SU-DHL-6 (cell line): ENCODE measurements around the gene RBFOX2.

Experiments
- H2AFZ ChIP-seq: fragments of 200-600 bp; sonication (generic); 2 replicates; pipeline ENCODE4 v1.6.1; 2014; ENCODE audit warnings: low read depth, mild to moderate bottlenecking, moderate library complexity, mixed read lengths, antibody characterized with exemption, low read length; ENCODE audit not compliant: severe bottlenecking
- H3F3A ChIP-seq: fragments of 200-600 bp; shearing (Covaris generic); 2 replicates; pipeline ENCODE4 v1.6.0; 2016; ENCODE audit warnings: antibody characterized with exemption, mild to moderate bottlenecking; ENCODE audit not compliant: insufficient read depth
- H3K27ac ChIP-seq: fragments of 200-600 bp; sonication (generic); 2 replicates; pipeline ENCODE4 v1.5.1; 2016; ENCODE audit warnings: low read depth, mild to moderate bottlenecking, low read length, moderate library complexity, mixed read lengths
- H3K27me3 ChIP-seq: fragments of 200-600 bp; sonication (generic), shearing (Covaris generic); 2 replicates; pipeline ENCODE4 v1.6.0; 2014; ENCODE audit warnings: mild to moderate bottlenecking, low read length
- H3K36me3 ChIP-seq: fragments of 200-600 bp; sonication (generic); 2 replicates; pipeline ENCODE4 v1.6.1; 2014; ENCODE audit warnings: mild to moderate bottlenecking, low read length, mixed read lengths
- H3K4me2 ChIP-seq: fragments of 300-600, 200-600 bp; shearing (Covaris generic), sonication (generic); 2 replicates; pipeline ENCODE4 v1.6.0; 2014; ENCODE audit warnings: low read length, low read depth, mild to moderate bottlenecking; ENCODE audit not compliant: poor library complexity, severe bottlenecking
- H3K4me3 ChIP-seq: fragments of 200-600 bp; sonication (generic); 2 replicates; pipeline ENCODE4 v1.5.1; 2014; ENCODE audit warnings: antibody characterized with exemption, low read length, mild to moderate bottlenecking, mixed read lengths; ENCODE audit not compliant: insufficient read depth, poor library complexity, severe bottlenecking
- H3K79me2 ChIP-seq: fragments of 200-600 bp; sonication (generic); 2 replicates; pipeline ENCODE4 v1.6.1; 2014; ENCODE audit warnings: mild to moderate bottlenecking, low read length, moderate library complexity; ENCODE audit not compliant: insufficient read depth
- H3K9ac ChIP-seq: fragments of 200-600 bp; sonication (generic); 2 replicates; pipeline ENCODE4 v1.7.0; 2014; ENCODE audit warnings: mild to moderate bottlenecking, low read length
- H3K9me2 ChIP-seq: fragments of 200-600 bp; sonication (generic); replicated peaks from 2 replicates; pipeline ENCODE4 v1.6.1; 2014; ENCODE audit warnings: low read length; ENCODE audit not compliant: insufficient read depth
- H3K9me3 ChIP-seq: fragments of 200-600 bp; sonication (generic); 2 replicates; pipeline ENCODE4 v1.6.1; 2014; ENCODE audit warnings: low read length, mixed read lengths; ENCODE audit not compliant: insufficient read depth
- H4K20me1 ChIP-seq: fragments of 200-600 bp; sonication (generic); 2 replicates; pipeline ENCODE4 v1.6.1; 2014; ENCODE audit warnings: low read depth, mild to moderate bottlenecking, antibody characterized with exemption, low read length, moderate library complexity, mixed read lengths
- EZH2phosphoT487 ChIP-seq: fragments of 200-600 bp; sonication (generic), shearing (Covaris generic); conservative IDR thresholded peaks from 2 replicates; pipeline ENCODE4 v1.6.1; 2018; ENCODE audit warnings: mild to moderate bottlenecking, antibody characterized with exemption, low read length, moderate library complexity, mixed read lengths
- TF ChIP-seq, protein P1 (sequence below): fragments of 200-600 bp; sonication (generic); IDR thresholded peaks from one replicate; pipeline ENCODE4 v1.5.1; 2017; ENCODE audit warnings: antibody characterized with exemption, mild to moderate bottlenecking, low read length, moderate library complexity; ENCODE audit not compliant: insufficient read depth, poor library complexity, severe bottlenecking

RBFOX2 gene

GRCh38 chr22:35889071-35889470 is 139.6 kb downstream of the RBFOX2 start:
- Histone ChIP-seq H3K27me3 (no peaks in the 10 kb centered on the region), H3K4me2 (no peak overlapping the region), H3K9me2 (no peaks in the 10 kb centered on the region), H3K79me2 (no peaks in the 10 kb centered on the region), H3K27ac (no peak overlapping the region), H3K4me3 (no peak overlapping the region), H3K9me3 (no peaks in the 10 kb centered on the region), H3K9ac (no peak overlapping the region), H2AFZ (no peak overlapping the region), H3K36me3 (no peaks in the 10 kb centered on the region), H4K20me1 (no peaks in the 10 kb centered on the region), H3F3A (no peaks in the 10 kb centered on the region)
- TF ChIP-seq, protein P1, sequence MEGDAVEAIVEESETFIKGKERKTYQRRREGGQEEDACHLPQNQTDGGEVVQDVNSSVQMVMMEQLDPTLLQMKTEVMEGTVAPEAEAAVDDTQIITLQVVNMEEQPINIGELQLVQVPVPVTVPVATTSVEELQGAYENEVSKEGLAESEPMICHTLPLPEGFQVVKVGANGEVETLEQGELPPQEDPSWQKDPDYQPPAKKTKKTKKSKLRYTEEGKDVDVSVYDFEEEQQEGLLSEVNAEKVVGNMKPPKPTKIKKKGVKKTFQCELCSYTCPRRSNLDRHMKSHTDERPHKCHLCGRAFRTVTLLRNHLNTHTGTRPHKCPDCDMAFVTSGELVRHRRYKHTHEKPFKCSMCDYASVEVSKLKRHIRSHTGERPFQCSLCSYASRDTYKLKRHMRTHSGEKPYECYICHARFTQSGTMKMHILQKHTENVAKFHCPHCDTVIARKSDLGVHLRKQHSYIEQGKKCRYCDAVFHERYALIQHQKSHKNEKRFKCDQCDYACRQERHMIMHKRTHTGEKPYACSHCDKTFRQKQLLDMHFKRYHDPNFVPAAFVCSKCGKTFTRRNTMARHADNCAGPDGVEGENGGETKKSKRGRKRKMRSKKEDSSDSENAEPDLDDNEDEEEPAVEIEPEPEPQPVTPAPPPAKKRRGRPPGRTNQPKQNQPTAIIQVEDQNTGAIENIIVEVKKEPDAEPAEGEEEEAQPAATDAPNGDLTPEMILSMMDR = no peak
- TF ChIP-seq EZH2phosphoT487 = no peak

- H2AFZ ChIP-seq = no peak overlapping the region
- no peaks in the 10 kb centered on the region for H3F3A ChIP-seq
- no peaks in the 10 kb centered on the region for H3K36me3 ChIP-seq
- H3K9me3 ChIP-seq = no peaks in the 10 kb centered on the region
- no peaks in the 10 kb centered on the region for H3K9me2 ChIP-seq
- no peak overlapping the region for H3K9ac ChIP-seq
- TF ChIP-seq, protein P1 = no peak
- no peak for TF ChIP-seq EZH2phosphoT487
- no peak overlapping the region for H3K4me2 ChIP-seq
- no peaks in the 10 kb centered on the region for H3K79me2 ChIP-seq
- no peak overlapping the region for H3K4me3 ChIP-seq
- no peak overlapping the region for H3K27ac ChIP-seq
- H3K27me3 ChIP-seq = no peaks in the 10 kb centered on the region
- H4K20me1 ChIP-seq = no peaks in the 10 kb centered on the region
Observed at GRCh38 chr22:35888181-35888870, 140.3 kb downstream of the RBFOX2 start.

GRCh38 chr22:35887296-35887875 is 141.2 kb downstream of the RBFOX2 start:
- H3K9me2 ChIP-seq = no peaks in the 10 kb centered on the region
- H3K27ac ChIP-seq = no peak overlapping the region
- H3K9me3 ChIP-seq = no peaks in the 10 kb centered on the region
- no peaks in the 10 kb centered on the region for H3K27me3 ChIP-seq
- no peak overlapping the region for H2AFZ ChIP-seq
- H3K9ac ChIP-seq = no peak overlapping the region
- no peaks in the 10 kb centered on the region for H3K36me3 ChIP-seq
- H3K4me3 ChIP-seq = no peak overlapping the region
- no peak overlapping the region for H3K4me2 ChIP-seq
- no peaks in the 10 kb centered on the region for H4K20me1 ChIP-seq
- no peaks in the 10 kb centered on the region for H3F3A ChIP-seq
- no peak for TF ChIP-seq EZH2phosphoT487
- TF ChIP-seq, protein P1 = no peak
- H3K79me2 ChIP-seq = no peaks in the 10 kb centered on the region
